ENCODE results near the gene ANGPTL8. TPM values are rescaled to one million over a fixed set of nuclear protein-coding genes. Genes with fewer than 3 reads are reported as not detected.

ANGPTL8 gene
- total and polyA plus RNA-seq, 2 of the 13 experiments (the other 11 are each of a cell fraction or from before 2014, with no cell fraction given) = 27.3 to 243 TPM

- TF ChIP-seq PRDM4 (CRISPR knock-in tag; IDR thresholded peaks at IDR 0.05; ENCODE audit: borderline replicate concordance) (no peak), ZNF792 (CRISPR knock-in tag; IDR thresholded peaks at IDR 0.05) (peak; percentile 93; the same call in 1 of the 2 replicates), POGZ (CRISPR knock-in tag; IDR thresholded peaks at IDR 0.05) (peak; percentile 66), ZMYM3 (CRISPR knock-in tag; IDR thresholded peaks at IDR 0.05) (peak; percentile 90), ZNF333 (CRISPR knock-in tag; IDR thresholded peaks at IDR 0.05; ENCODE audit: borderline replicate concordance) (peak; percentile 68; the same call in 1 of the 2 replicates), TEAD2 (CRISPR knock-in tag; IDR thresholded peaks at IDR 0.05) (no peak), ZNF446 (CRISPR knock-in tag; IDR thresholded peaks at IDR 0.05) (no peak; the same call in 1 of the 2 replicates), RORA (CRISPR knock-in tag; IDR thresholded peaks at IDR 0.05) (no peak), ZNF383 (CRISPR knock-in tag; IDR thresholded peaks at IDR 0.05; ENCODE audit: borderline replicate concordance) (peak; percentile 39; the same call in 1 of the 2 replicates), ZNF362 (CRISPR knock-in tag; IDR thresholded peaks at IDR 0.05; ENCODE audit: borderline replicate concordance) (peak; percentile 66), DNMT1 (CRISPR knock-in tag; IDR thresholded peaks at IDR 0.05) (no peak; the same call in 1 of the 2 replicates), ZFP37 (CRISPR knock-in tag; IDR thresholded peaks at IDR 0.05; ENCODE audit: borderline replicate concordance) (peak; percentile 71; the same call in 1 of the 2 replicates), AHR (CRISPR knock-in tag; IDR thresholded peaks at IDR 0.05) (peak; percentile 79), AFF4 (CRISPR knock-in tag; IDR thresholded peaks at IDR 0.05) (peak; percentile 91; the same call in 1 of the 2 replicates), ZNF562 (CRISPR knock-in tag; IDR thresholded peaks at IDR 0.05; ENCODE audit: borderline replicate concordance) (no peak), ZNF713 (CRISPR knock-in tag; IDR thresholded peaks at IDR 0.05) (no peak), TCF12 (IDR thresholded peaks at IDR 0.05) (no peak), TCF12 (CRISPR knock-in tag; IDR thresholded peaks at IDR 0.05) (peak; percentile 96), ELK4 (CRISPR knock-in tag; IDR thresholded peaks at IDR 0.05; ENCODE audit: borderline replicate concordance) (no peak), ZNF570 (CRISPR knock-in tag; IDR thresholded peaks at IDR 0.05; ENCODE audit: borderline replicate concordance) (0 out of 2 replicates have a peak, but pooled peaks have one; percentile 53)
These were observed at the start of gene ANGPTL8 (continued) for GRCh38 chr19:11239377-11240000.

Data from HepG2 (cell line).